Muscle of leg (tissue), 11 donors: ENCODE data around the gene NEURL2. TPM values are rescaled to one million over a fixed set of nuclear protein-coding genes. Genes with fewer than 3 reads are reported as not detected.
"Not testable (repeated sequence)": the region's sequence is repeated elsewhere in the genome, so short reads cannot be mapped to it uniquely, and the experiment has no call there.

ENCODE experiments used
- DNase-seq: peaks from one replicate; pipeline ENCODE4 v3.0.0; 2013
- H3K27ac ChIP-seq: one replicate; pipeline ENCODE4 v1.5.1; 2013; ENCODE audit warnings: mild to moderate bottlenecking, low read length, control low read depth
- H3K27me3 ChIP-seq: one replicate; pipeline ENCODE4 v1.6.1; 2013; ENCODE audit warnings: low read length; ENCODE audit not compliant: control insufficient read depth, insufficient read depth
- H3K36me3 ChIP-seq: one replicate; pipeline ENCODE4 v1.6.1; 2013; ENCODE audit warnings: low read length; ENCODE audit not compliant: control insufficient read depth, insufficient read depth
- H3K4me1 ChIP-seq: one replicate; pipeline ENCODE4 v1.6.1; 2013; ENCODE audit warnings: low read length; ENCODE audit not compliant: control insufficient read depth, insufficient read depth
- H3K4me3 ChIP-seq: one replicate; pipeline ENCODE4 v1.5.1; 2013; ENCODE audit warnings: low read length, control low read depth
- H3K9me3 ChIP-seq: replicated peaks from 2 replicates; pipeline ENCODE4 v1.6.1; 2013; ENCODE audit warnings: low read depth, low read length; ENCODE audit not compliant: control insufficient read depth
- WGBS: methylation state at CpG from one replicate; pipeline ENCODE4 v1.1.5; 2013; ENCODE audit warnings: missing lambda C conversion rate; ENCODE audit not compliant: insufficient coverage; 5-methylcytosine and 5-hydroxymethylcytosine counted together
- polyA plus RNA-seq, 8 donors: library from polyadenylated mRNA; unstranded; fragments of 120-200 nt; gene quantifications; one replicate each; pipeline versions ENCODE4 v1.2.1 to v1.2.3, GENCODE V29; 2013; ENCODE audit warnings: inconsistent platforms in 1 of 8, low replicate concordance in 1 of 8; ENCODE audit not compliant: insufficient read length in 8 of 8, insufficient read depth in 1 of 8
- total RNA-seq: library from RNA; stranded (reverse); fragments of 120-200 nt; gene quantifications from one replicate; pipeline ENCODE4 v1.2.4, GENCODE V29; 2013

The NEURL2 gene
- total and polyA plus RNA-seq, 9 donors: 10.3 to 18.8 (median 15.4) TPM

- Histone ChIP-seq H3K36me3 (peaks cover 25% of the 10 kb centered on the region), H3K4me1 (peaks cover 18% of the 10 kb centered on the region), H3K9me3 (no peaks in the 10 kb centered on the region), H3K4me3 (peak overlapping the region; percentile 99), H3K27ac (peak overlapping the region; percentile 100), H3K27me3 (no peaks in the 10 kb centered on the region)
- 0% methylated on average over 19 of the region's 34 CpGs for WGBS
- DNase-seq: peak; percentile 93
These were observed 43.1 kb upstream of the NEURL2 start for GRCh38 chr20:45934046-45934585.

- H3K4me1 ChIP-seq: peaks cover 18% of the 10 kb centered on the region
- peak overlapping the region; percentile 99 for H3K4me3 ChIP-seq
- no peaks in the 10 kb centered on the region for H3K9me3 ChIP-seq
- 16% methylated on average over 9 of the region's 22 CpGs for WGBS
- peak; percentile 87 for DNase-seq
- no peaks in the 10 kb centered on the region for H3K27me3 ChIP-seq
- peak overlapping the region; percentile 100 for H3K27ac ChIP-seq
- H3K36me3 ChIP-seq: peaks cover 18% of the 10 kb centered on the region
These were observed 42.4 kb upstream of the NEURL2 start for GRCh38 chr20:45933266-45934045.

- not testable (repeated sequence) for H3K9me3 ChIP-seq, H3K36me3 ChIP-seq, H3K4me3 ChIP-seq, H3K27ac ChIP-seq, DNase-seq, H3K27me3 ChIP-seq
- WGBS: 95% methylated on average over 11 of the region's 17 CpGs
- peaks cover 18% of the 10 kb centered on the region for H3K4me1 ChIP-seq
These were observed 40.7 kb upstream of the NEURL2 start for GRCh38 chr20:45931680-45932079.

GRCh38 chr20:45927071-45927878, 36.3 kb upstream of the NEURL2 start:
- H3K36me3 ChIP-seq: no peaks in the 10 kb centered on the region
- H3K4me3 ChIP-seq: no peak overlapping the region
- H3K27me3 ChIP-seq: no peaks in the 10 kb centered on the region
- no peaks in the 10 kb centered on the region for H3K9me3 ChIP-seq
- H3K27ac ChIP-seq: no peak overlapping the region
- H3K4me1 ChIP-seq: peaks cover 21% of the 10 kb centered on the region
- WGBS: 89% methylated on average over 12 of the region's 14 CpGs
- no peak for DNase-seq

- Histone ChIP-seq H3K36me3 (no peaks in the 10 kb centered on the region), H3K4me3 (no peak overlapping the region), H3K4me1 (peaks cover 21% of the 10 kb centered on the region), H3K27me3 (no peaks in the 10 kb centered on the region), H3K9me3 (no peaks in the 10 kb centered on the region), H3K27ac (no peak overlapping the region)
- WGBS: 86% methylated on average over 1 of the region's 2 CpGs
- DNase-seq: no peak
These were observed 35.7 kb upstream of the NEURL2 start for GRCh38 chr20:45926731-45927070.

- 59% methylated on average over 4 of the region's 9 CpGs for WGBS
- no peaks in the 10 kb centered on the region for H3K36me3 ChIP-seq
- DNase-seq: no peak
- no peaks in the 10 kb centered on the region for H3K9me3 ChIP-seq
- H3K4me1 ChIP-seq: peaks cover 21% of the 10 kb centered on the region
- H3K4me3 ChIP-seq: no peak overlapping the region
- H3K27ac ChIP-seq: no peak overlapping the region
- H3K27me3 ChIP-seq: no peaks in the 10 kb centered on the region
These were observed 35.0 kb upstream of the NEURL2 start for GRCh38 chr20:45925821-45926506.

GRCh38 chr20:45924391-45925261, 33.6 kb upstream of the NEURL2 start:
- peaks cover 32% of the 10 kb centered on the region for H3K4me1 ChIP-seq
- DNase-seq: peak; percentile 88
- no peaks in the 10 kb centered on the region for H3K27me3 ChIP-seq
- H3K36me3 ChIP-seq: no peaks in the 10 kb centered on the region
- H3K9me3 ChIP-seq: no peaks in the 10 kb centered on the region
- whole genome bisulfite sequencing: 71% methylated on average over 13 of the region's 21 CpGs
- H3K4me3 ChIP-seq: no peak overlapping the region
- H3K27ac ChIP-seq: peak overlapping the region; percentile 63

GRCh38 chr20:45921337-45922189, 30.6 kb upstream of the NEURL2 start:
- H3K27me3 ChIP-seq: no peaks in the 10 kb centered on the region
- DNase-seq: no peak
- H3K4me3 ChIP-seq: no peak overlapping the region
- no peak overlapping the region for H3K27ac ChIP-seq
- WGBS: 88% methylated on average over 3 of the region's 11 CpGs
- H3K36me3 ChIP-seq: no peaks in the 10 kb centered on the region
- H3K9me3 ChIP-seq: no peaks in the 10 kb centered on the region
- H3K4me1 ChIP-seq: peaks cover 51% of the 10 kb centered on the region
